Suprapubic skin (tissue), 4 donors: ENCODE data around the gene LCP1.

Source experiments
- CTCF ChIP-seq, 2 donors: fragments of 200-600 bp in 1 of 2; fragments of 450-650 bp in 1 of 2; sonication (generic) in 1 of 2; IDR thresholded peaks; one replicate each; pipeline ENCODE4 v1.5.1; 2016 to 2019; ENCODE audit warnings: antibody characterized with exemption in 2 of 2, mild to moderate bottlenecking in 1 of 2, moderate library complexity in 1 of 2
- EP300 ChIP-seq: sonication (generic); formaldehyde crosslinking; IDR thresholded peaks from one replicate; pipeline ENCODE4 v1.6.1; 2017; ENCODE audit warnings: antibody characterized with exemption
- POLR2A ChIP-seq, 2 donors: fragments of 450-650 bp; IDR thresholded peaks; one replicate each; pipeline ENCODE4 v1.6.1; 2017; ENCODE audit warnings: antibody characterized with exemption in 2 of 2, mild to moderate bottlenecking in 2 of 2, moderate library complexity in 2 of 2
- POLR2AphosphoS5 ChIP-seq, 3 donors: sonication (generic); formaldehyde crosslinking; IDR thresholded peaks; one replicate each; pipeline ENCODE4 v1.6.1; 2017; ENCODE audit warnings: antibody characterized with exemption in 3 of 3

- TF ChIP-seq CTCF (IDR thresholded peaks at IDR 0.05) (no peak), EP300 (no peak), POLR2AphosphoS5 (IDR thresholded peaks at IDR 0.05) (no peak), POLR2A (IDR thresholded peaks at IDR 0.05) (no peak)
These were observed 29.2 kb downstream of the LCP1 start for GRCh38 chr13:46152627-46153328.
